Stomach (tissue), 9 donors: ENCODE data around the gene RGS8. TPM values are rescaled to one million over a fixed set of nuclear protein-coding genes. Genes with fewer than 3 reads are reported as not detected.
"Not testable (repeated sequence)": the region's sequence is repeated elsewhere in the genome, so short reads cannot be mapped to it uniquely, and the experiment has no call there.

Experiments used
- DNase-seq, 2 donors: peaks; one replicate each; pipeline versions ENCODE4 v3.0.0 to v3.0.0-alpha.2; 2013 to 2019
- H3K27ac ChIP-seq, 5 donors: fragments of 200-600 bp in 4 of 5; sonication (generic) in 4 of 5; one replicate each; pipeline ENCODE4 v1.5.1; 2013 to 2019; ENCODE audit warnings: mild to moderate bottlenecking in 1 of 5, moderate library complexity in 1 of 5
- H3K27me3 ChIP-seq, 3 donors: fragments of 200-600 bp; sonication (generic); one replicate each; pipeline ENCODE4 v1.5.1; 2017 to 2019; ENCODE audit warnings: mixed run types in 1 of 3
- H3K36me3 ChIP-seq, 4 donors: fragments of 200-600 bp; sonication (generic); 1 replicate in 3 of 4; 2 replicates in 1 of 4; pipeline ENCODE4 v1.5.1; 2016 to 2019
- H3K4me1 ChIP-seq, 4 donors: fragments of 200-600 bp; sonication (generic); one replicate each; pipeline ENCODE4 v1.5.1; 2016 to 2019
- H3K4me3 ChIP-seq, 4 donors: fragments of 200-600 bp; sonication (generic) in 3 of 4; one replicate each; pipeline ENCODE4 v1.5.1; 2016 to 2019; ENCODE audit warnings: mild to moderate bottlenecking in 1 of 4
- H3K9me3 ChIP-seq, 4 donors: fragments of 200-600 bp; sonication (generic); one replicate each; pipeline ENCODE4 v1.5.1; 2016 to 2019
- CTCF ChIP-seq, 7 experiments: fragments of 450-650 bp in 4 of 7; fragments of 200-600 bp in 3 of 7; sonication (generic) in 3 of 7; IDR thresholded peaks; one replicate each; pipeline ENCODE4 v1.5.1; 2016 to 2019; ENCODE audit warnings: antibody characterized with exemption in 7 of 7, control low read depth in 2 of 7, mild to moderate bottlenecking in 1 of 7
- EP300 ChIP-seq: sonication (generic); formaldehyde crosslinking; IDR thresholded peaks from one replicate; pipeline ENCODE4 v1.6.1; 2017; ENCODE audit warnings: antibody characterized with exemption
- POLR2A ChIP-seq, 4 donors: fragments of 450-650 bp; IDR thresholded peaks; one replicate each; pipeline ENCODE4 v1.6.1; 2016; ENCODE audit warnings: antibody characterized with exemption in 4 of 4, control low read depth in 2 of 4, mild to moderate bottlenecking in 1 of 4, moderate library complexity in 1 of 4
- POLR2AphosphoS5 ChIP-seq, 3 donors: sonication (generic); formaldehyde crosslinking; IDR thresholded peaks; one replicate each; pipeline ENCODE4 v1.6.1; 2016; ENCODE audit warnings: antibody characterized with exemption in 3 of 3
- WGBS, 5 donors: extraction: QIAGEN DNeasy Blood & Tissue Kit in 3 of 5; methylation state at CpG; one replicate each; pipeline versions ENCODE4 v1.1.5 to v1.1.7; 2013 to 2018; 5-methylcytosine and 5-hydroxymethylcytosine counted together
- intact Hi-C: fragments of 100-400 bp; cut with DNase I; formaldehyde crosslinking; loops from one replicate; pipeline ENCODE4 v1.15.1; 2023; ENCODE audit warnings: low total_unique reads
- polyA plus RNA-seq, 3 donors: library from polyadenylated mRNA; stranded (reverse); fragments of 200-250 nt; gene quantifications; one replicate each; pipeline ENCODE4 v1.2.3, GENCODE V29; 2013
- total RNA-seq, 5 donors: library from RNA; depleted of rRNA; stranded (reverse); fragments of >200 nt; gene quantifications; one replicate each; pipeline versions ENCODE4 v1.1.0 to v1.2.3, GENCODE V29; 2014 to 2016
- donor health status: healthy with polysubstance abuse.
- donor health status: Bipolar disorder and iron deficiency.
- donor health status: healthy.

The RGS8 gene
- total and polyA plus RNA-seq, 8 donors = not detected

GRCh38 chr1:182702826-182703524 lies 18.6 kb upstream of the RGS8 start:
- no peak for TF ChIP-seq EP300
- no peak for TF ChIP-seq POLR2AphosphoS5 (IDR thresholded peaks at IDR 0.05)
- TF ChIP-seq POLR2A (IDR thresholded peaks at IDR 0.05) = no peak
- TF ChIP-seq CTCF (IDR thresholded peaks at IDR 0.05) = no peak
- Histone ChIP-seq H3K27ac (no peak overlapping the region), H3K27me3 (peaks cover 0 to 5% (median 0%) of the 10 kb centered on the region in 3 donors), H3K4me1 (peaks cover 0 to 47% (median 26%) of the 10 kb centered on the region in 4 donors), H3K9me3 (no peaks in the 10 kb centered on the region), H3K36me3 (no peaks in the 10 kb centered on the region), H3K4me3 (no peak overlapping the region)
- no peak for DNase-seq
- WGBS, 5 donors = 20 to 40% (median 29%) methylated on average over 1 of the region's 1 CpG
- intact Hi-C loops = no loop called here

GRCh38 chr1:182700351-182700709 lies 15.9 kb upstream of the RGS8 start:
- Histone ChIP-seq H3K4me3 (no peak overlapping the region), H3K9me3 (no peaks in the 10 kb centered on the region), H3K27ac (peak overlapping the region in 1 of 5 donors; percentile 35), H3K27me3 (peaks cover 0 to 5% (median 0%) of the 10 kb centered on the region in 3 donors), H3K36me3 (no peaks in the 10 kb centered on the region), H3K4me1 (peaks cover 7 to 47% (median 21%) of the 10 kb centered on the region in 4 donors)
- intact Hi-C loops = no loop called here
- TF ChIP-seq POLR2AphosphoS5 (IDR thresholded peaks at IDR 0.05) = no peak
- no peak for TF ChIP-seq CTCF (IDR thresholded peaks at IDR 0.05)
- TF ChIP-seq POLR2A (IDR thresholded peaks at IDR 0.05) = no peak
- no peak for TF ChIP-seq EP300
- WGBS, 5 donors = 75 to 88% (median 87%) methylated on average over 9 of the region's 9 CpGs
- DNase-seq = no peak

GRCh38 chr1:182699393-182700350 lies 15.3 kb upstream of the RGS8 start:
- peak in 1 of 2 donors; percentile 58 for DNase-seq
- H3K4me3 ChIP-seq = no peak overlapping the region
- H3K27me3 ChIP-seq = peaks cover 0 to 5% (median 0%) of the 10 kb centered on the region in 3 donors
- H3K4me1 ChIP-seq = peaks cover 7 to 52% (median 21%) of the 10 kb centered on the region in 4 donors
- no peaks in the 10 kb centered on the region for H3K36me3 ChIP-seq
- H3K27ac ChIP-seq = peak overlapping the region in 1 of 5 donors; percentile 35
- TF ChIP-seq POLR2A (IDR thresholded peaks at IDR 0.05) (no peak), CTCF (IDR thresholded peaks at IDR 0.05) (no peak), POLR2AphosphoS5 (IDR thresholded peaks at IDR 0.05) (no peak), EP300 (no peak)
- intact Hi-C loops = no loop called here
- WGBS, 5 donors = 53 to 70% (median 62%) methylated on average over 23 to 27 of the region's 27 CpGs
- no peaks in the 10 kb centered on the region for H3K9me3 ChIP-seq

GRCh38 chr1:182698971-182699370 lies 14.6 kb upstream of the RGS8 start:
- DNase-seq = no peak
- peaks cover 7 to 46% (median 18%) of the 10 kb centered on the region in 4 donors for H3K4me1 ChIP-seq
- TF ChIP-seq POLR2A (IDR thresholded peaks at IDR 0.05) (no peak), EP300 (no peak), CTCF (IDR thresholded peaks at IDR 0.05) (no peak), POLR2AphosphoS5 (IDR thresholded peaks at IDR 0.05) (no peak)
- WGBS, 5 donors = 88 to 96% (median 94%) methylated on average over 5 of the region's 5 CpGs
- peaks cover 0 to 5% (median 0%) of the 10 kb centered on the region in 3 donors for H3K27me3 ChIP-seq
- no peak overlapping the region for H3K4me3 ChIP-seq
- H3K9me3 ChIP-seq = no peaks in the 10 kb centered on the region
- intact Hi-C loops = no loop called here
- no peak overlapping the region for H3K27ac ChIP-seq
- H3K36me3 ChIP-seq = no peaks in the 10 kb centered on the region

- H3K27me3 ChIP-seq, H3K9me3 ChIP-seq, DNase-seq: not testable (repeated sequence)
Measured at GRCh38 chr1:182693139-182693538, 8.8 kb upstream of the RGS8 start.

More at GRCh38 chr1:182693139-182693538, 8.8 kb upstream of the RGS8 start:
- intact Hi-C loops, H3K27ac ChIP-seq, H3K4me3 ChIP-seq, H3K36me3 ChIP-seq: not testable (repeated sequence)
- peaks cover 0 to 21% (median 7%) of the 10 kb centered on the region in 4 donors for H3K4me1 ChIP-seq
